GM19099 (cell line): ENCODE results near the gene VSTM4.

Source experiments
- POLR2A ChIP-seq: IDR thresholded peaks from 3 replicates; pipeline ENCODE4 v1.6.1; 2011; ENCODE audit warnings: low read depth; ENCODE audit not compliant: insufficient read length; ENCODE audit errors: extremely low read depth

VSTM4 gene

GRCh38 chr10:49152037-49152436 lies 36.7 kb upstream of the VSTM4 start:
- no peak for TF ChIP-seq POLR2A

GRCh38 chr10:49151481-49151880 lies 36.2 kb upstream of the VSTM4 start:
- no peak for TF ChIP-seq POLR2A

GRCh38 chr10:49151025-49151445 lies 35.7 kb upstream of the VSTM4 start:
- TF ChIP-seq POLR2A = no peak

GRCh38 chr10:49150426-49150825 lies 35.1 kb upstream of the VSTM4 start:
- TF ChIP-seq POLR2A = no peak

GRCh38 chr10:49149881-49150280 lies 34.6 kb upstream of the VSTM4 start:
- TF ChIP-seq POLR2A = no peak

- no peak for TF ChIP-seq POLR2A
These were observed 28.9 kb upstream of the VSTM4 start for GRCh38 chr10:49144058-49144720.

GRCh38 chr10:49143249-49143648 lies 27.9 kb upstream of the VSTM4 start:
- no peak for TF ChIP-seq POLR2A

GRCh38 chr10:49141541-49142332 lies 26.4 kb upstream of the VSTM4 start:
- TF ChIP-seq POLR2A = no peak

GRCh38 chr10:49140304-49141177 lies 25.2 kb upstream of the VSTM4 start:
- TF ChIP-seq POLR2A = no peak

- TF ChIP-seq POLR2A = no peak
These were observed 24.5 kb upstream of the VSTM4 start for GRCh38 chr10:49139846-49140195.

- no peak for TF ChIP-seq POLR2A
These were observed 23.9 kb upstream of the VSTM4 start for GRCh38 chr10:49139028-49139845.

GRCh38 chr10:49138361-49138891 lies 23.1 kb upstream of the VSTM4 start:
- no peak for TF ChIP-seq POLR2A

- TF ChIP-seq POLR2A = no peak
These were observed 21.2 kb upstream of the VSTM4 start for GRCh38 chr10:49136525-49136924.

- no peak for TF ChIP-seq POLR2A
These were observed 20.4 kb upstream of the VSTM4 start for GRCh38 chr10:49135575-49136313.
